ENCODE measurements around the gene EIF2B2. TPM values are rescaled to one million over a fixed set of nuclear protein-coding genes. Genes with fewer than 3 reads are reported as not detected.

The EIF2B2 gene
- total and polyA plus RNA-seq, 7 donors, result 25.2 to 45.5 (median 35.3) TPM

DNA sequence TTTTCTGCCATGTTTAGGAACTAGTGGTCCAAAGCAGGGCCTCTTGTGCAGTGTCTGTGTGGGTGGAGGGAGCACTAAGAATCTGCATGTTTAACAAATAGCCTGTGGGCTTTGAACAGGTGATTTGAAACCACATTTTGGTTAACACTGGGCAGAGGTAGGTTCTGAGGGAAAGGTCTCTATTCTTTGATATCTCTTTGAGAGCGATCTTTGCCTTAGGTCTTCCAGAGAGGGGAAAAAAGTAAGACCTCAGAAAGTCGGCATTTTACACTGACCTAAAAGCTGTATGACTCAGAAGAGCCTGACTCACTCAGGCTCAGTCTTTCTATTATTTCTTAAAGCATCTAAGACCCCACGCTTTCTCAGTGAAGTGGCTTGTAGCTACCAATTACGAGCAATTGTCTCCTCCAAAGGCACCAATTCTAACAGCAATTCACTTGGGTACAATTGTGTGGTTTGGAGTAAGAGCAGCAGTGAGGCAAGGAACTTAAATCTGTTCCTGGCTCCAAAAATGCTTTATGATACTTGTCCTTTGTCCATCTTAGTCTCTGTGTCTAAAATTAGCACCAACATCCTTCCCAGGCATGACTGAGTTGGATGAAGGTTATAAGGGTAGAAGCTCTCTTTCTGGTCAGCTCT is 8.8 kb downstream of the EIF2B2 start:
- H3K9me3 ChIP-seq, result no peaks in the 10 kb centered on the region
- 66 to 77% methylated on average over 4 of the region's 4 CpGs for WGBS, 2 donors

DNA sequence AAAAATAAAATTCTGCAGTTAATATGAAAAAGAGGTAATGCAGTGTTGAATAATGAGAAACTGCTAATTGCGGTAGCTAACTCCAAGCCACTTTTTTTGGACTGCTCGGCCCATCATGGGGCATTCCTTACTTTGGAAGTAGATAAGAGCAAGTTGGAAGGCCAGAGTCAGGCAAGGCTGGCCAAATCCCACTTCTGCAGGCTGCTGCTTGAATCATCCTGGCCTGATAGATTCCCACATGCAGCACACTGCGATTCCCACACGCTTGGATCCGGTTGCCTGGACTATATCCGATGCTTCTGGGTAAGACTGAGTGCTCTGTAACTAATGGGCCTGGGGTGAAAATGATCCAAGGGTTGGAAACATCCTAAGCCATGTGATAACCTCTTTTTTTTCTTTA is 10.6 kb downstream of the EIF2B2 start:
- intact Hi-C loops (cut with DNase I), result no loop called here
- H3K4me1 ChIP-seq, result peaks cover 0 to 14% (median 6%) of the 10 kb centered on the region in 4 donors
- no peaks in the 10 kb centered on the region for H3K27me3 ChIP-seq
- no peak for DNase-seq
- H3K27ac ChIP-seq, result no peak overlapping the region
- H3K36me3 ChIP-seq, result peaks cover 6 to 93% (median 40%) of the 10 kb centered on the region in 4 donors
- no peaks in the 10 kb centered on the region for H3K9me3 ChIP-seq
- H3K4me3 ChIP-seq, result no peak overlapping the region
- TF ChIP-seq, protein P1, sequence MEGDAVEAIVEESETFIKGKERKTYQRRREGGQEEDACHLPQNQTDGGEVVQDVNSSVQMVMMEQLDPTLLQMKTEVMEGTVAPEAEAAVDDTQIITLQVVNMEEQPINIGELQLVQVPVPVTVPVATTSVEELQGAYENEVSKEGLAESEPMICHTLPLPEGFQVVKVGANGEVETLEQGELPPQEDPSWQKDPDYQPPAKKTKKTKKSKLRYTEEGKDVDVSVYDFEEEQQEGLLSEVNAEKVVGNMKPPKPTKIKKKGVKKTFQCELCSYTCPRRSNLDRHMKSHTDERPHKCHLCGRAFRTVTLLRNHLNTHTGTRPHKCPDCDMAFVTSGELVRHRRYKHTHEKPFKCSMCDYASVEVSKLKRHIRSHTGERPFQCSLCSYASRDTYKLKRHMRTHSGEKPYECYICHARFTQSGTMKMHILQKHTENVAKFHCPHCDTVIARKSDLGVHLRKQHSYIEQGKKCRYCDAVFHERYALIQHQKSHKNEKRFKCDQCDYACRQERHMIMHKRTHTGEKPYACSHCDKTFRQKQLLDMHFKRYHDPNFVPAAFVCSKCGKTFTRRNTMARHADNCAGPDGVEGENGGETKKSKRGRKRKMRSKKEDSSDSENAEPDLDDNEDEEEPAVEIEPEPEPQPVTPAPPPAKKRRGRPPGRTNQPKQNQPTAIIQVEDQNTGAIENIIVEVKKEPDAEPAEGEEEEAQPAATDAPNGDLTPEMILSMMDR (IDR thresholded peaks at IDR 0.05), result no peak
- 94% methylated on average over 6 of the region's 6 CpGs for WGBS, 2 donors

More for the DNA sequence above, 8.8 kb downstream of the EIF2B2 start:
- intact Hi-C loops (cut with DNase I), result no loop called here
- no peaks in the 10 kb centered on the region for H3K27me3 ChIP-seq
- peaks cover 11 to 93% (median 41%) of the 10 kb centered on the region in 4 donors for H3K36me3 ChIP-seq
- H3K4me3 ChIP-seq, result no peak overlapping the region
- H3K27ac ChIP-seq, result peak overlapping the region; percentile 22 to 57 (median 30)
- TF ChIP-seq, protein P1 (IDR thresholded peaks at IDR 0.05), result no peak
- no peak for TF ChIP-seq POLR2AphosphoS5 (IDR thresholded peaks at IDR 0.05)
- no peak for TF ChIP-seq POLR2A (IDR thresholded peaks at IDR 0.05)
- TF ChIP-seq EP300 (IDR thresholded peaks at IDR 0.05), result no peak
- H3K4me1 ChIP-seq, result peaks cover 0 to 14% (median 6%) of the 10 kb centered on the region in 4 donors
- DNase-seq, result no peak

- DNase-seq, result no peak
- Histone ChIP-seq H3K36me3 (peaks cover 7 to 91% (median 40%) of the 10 kb centered on the region in 4 donors), H3K27me3 (no peaks in the 10 kb centered on the region), H3K27ac (no peak overlapping the region), H3K9me3 (no peaks in the 10 kb centered on the region), H3K4me1 (peaks cover 0 to 14% (median 6%) of the 10 kb centered on the region in 4 donors), H3K4me3 (no peak overlapping the region)
- intact Hi-C loops (cut with DNase I), result no loop called here
- TF ChIP-seq POLR2A (IDR thresholded peaks at IDR 0.05) (no peak), POLR2AphosphoS5 (IDR thresholded peaks at IDR 0.05) (no peak), EP300 (IDR thresholded peaks at IDR 0.05) (no peak)
- TF ChIP-seq, protein P1 (IDR thresholded peaks at IDR 0.05), result no peak
- WGBS, 2 donors, result 91 to 92% methylated on average over 5 of the region's 5 CpGs
Observed at GRCh38 chr14:75015496-75015895, 12.8 kb downstream of the EIF2B2 start.

DNA sequence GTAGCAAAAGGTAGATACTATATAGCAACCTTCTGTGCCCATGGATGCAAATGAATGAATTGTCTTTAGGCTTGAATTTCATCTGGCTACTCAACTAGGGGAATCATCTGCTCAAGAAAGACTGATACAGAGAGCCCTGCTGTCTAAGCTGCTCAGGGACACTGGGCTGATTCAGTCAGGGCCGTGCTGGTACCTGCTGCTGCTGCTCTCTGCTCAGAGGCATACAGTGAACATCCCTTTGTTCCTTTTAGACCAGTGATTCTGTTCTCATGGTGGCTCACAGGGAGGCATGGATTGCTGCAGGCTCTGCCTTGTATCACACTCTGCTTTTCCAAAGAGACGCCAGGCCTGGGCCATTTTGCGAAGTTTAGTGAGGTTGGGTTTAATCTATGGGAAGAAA is 14.1 kb downstream of the EIF2B2 start:
- H3K4me1 ChIP-seq, result peaks cover 0 to 5% (median 2%) of the 10 kb centered on the region in 4 donors
- no peak for DNase-seq
- H3K27ac ChIP-seq, result no peak overlapping the region
- H3K9me3 ChIP-seq, result no peaks in the 10 kb centered on the region
- peaks cover 7 to 94% (median 42%) of the 10 kb centered on the region in 4 donors for H3K36me3 ChIP-seq
- 95 to 96% methylated on average over 3 of the region's 3 CpGs for WGBS, 2 donors
- no peaks in the 10 kb centered on the region for H3K27me3 ChIP-seq
- H3K4me3 ChIP-seq, result no peak overlapping the region
- intact Hi-C loops (cut with DNase I), result no loop called here
- no peak for TF ChIP-seq EP300 (IDR thresholded peaks at IDR 0.05)
- no peak for TF ChIP-seq POLR2A (IDR thresholded peaks at IDR 0.05)
- TF ChIP-seq POLR2AphosphoS5 (IDR thresholded peaks at IDR 0.05), result no peak
- TF ChIP-seq, protein P1 (IDR thresholded peaks at IDR 0.05), result no peak

DNA sequence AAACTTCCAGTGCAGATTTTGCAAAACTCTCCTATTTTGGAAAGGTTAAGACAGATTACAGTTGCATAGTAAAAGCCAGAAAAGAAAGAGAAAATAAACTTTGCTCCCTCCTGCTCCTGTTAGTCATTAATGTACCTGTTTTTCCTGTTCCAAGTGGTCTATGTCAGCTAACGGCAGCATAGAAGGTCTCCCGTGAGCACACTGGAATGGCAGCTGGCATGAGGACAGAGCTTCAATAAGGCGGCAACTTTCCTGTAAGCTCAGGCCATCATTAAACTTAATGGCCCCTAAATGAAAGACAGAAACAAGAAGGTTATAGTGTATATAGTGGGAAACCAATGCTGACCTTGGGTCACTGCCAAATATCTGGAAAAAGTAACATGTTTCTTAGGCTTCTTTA is 16.0 kb downstream of the EIF2B2 start:
- Histone ChIP-seq H3K9me3 (no peaks in the 10 kb centered on the region), H3K36me3 (peaks cover 7 to 97% (median 50%) of the 10 kb centered on the region in 4 donors), H3K4me3 (no peak overlapping the region), H3K4me1 (no peaks in the 10 kb centered on the region), H3K27me3 (no peaks in the 10 kb centered on the region), H3K27ac (no peak overlapping the region)
- TF ChIP-seq, protein P1 (IDR thresholded peaks at IDR 0.05), result no peak
- TF ChIP-seq POLR2AphosphoS5 (IDR thresholded peaks at IDR 0.05) (no peak), EP300 (IDR thresholded peaks at IDR 0.05) (no peak), POLR2A (IDR thresholded peaks at IDR 0.05) (no peak)
- intact Hi-C loops (cut with DNase I), result no loop called here
- 15 to 61% methylated on average over 3 of the region's 3 CpGs for WGBS, 2 donors
- no peak for DNase-seq
